GM23338 (cell line): ENCODE measurements around the gene DTD1. TPM values are rescaled to one million over a fixed set of nuclear protein-coding genes. Genes with fewer than 3 reads are reported as not detected.

Experiments used
- ATAC-seq: fragments of 200-7000 bp; cut with Tn5 transposase; 3 replicates; pipeline ENCODE4 v1.9.1; 2020
- DNase-seq: peaks from one replicate; pipeline ENCODE4 v3.0.0-alpha.2; 2015; ENCODE audit warnings: low spot score
- H2AFZ ChIP-seq: fragments of 200-600 bp; sonication (generic); 2 replicates; pipeline ENCODE4 v1.8.0; 2016; ENCODE audit warnings: antibody characterized with exemption, mild to moderate bottlenecking, moderate library complexity
- H3F3A ChIP-seq: fragments of 200-600 bp; sonication (generic); replicated peaks from 2 replicates; pipeline ENCODE4 v1.8.0; 2017; ENCODE audit warnings: antibody characterized with exemption, mixed run types, low read depth
- H3K27ac ChIP-seq: fragments of 200-600 bp; sonication (generic); 2 replicates; pipeline ENCODE4 v1.6.1; 2016; ENCODE audit warnings: low read depth
- H3K27me3 ChIP-seq: fragments of 200-600 bp; sonication (generic); 2 replicates; pipeline ENCODE4 v1.8.0; 2016; ENCODE audit warnings: mild to moderate bottlenecking, mixed run types, moderate library complexity; ENCODE audit not compliant: insufficient read depth
- H3K36me3 ChIP-seq: fragments of 200-600 bp; sonication (generic); 2 replicates; pipeline ENCODE4 v1.8.0; 2016; ENCODE audit warnings: mild to moderate bottlenecking; ENCODE audit not compliant: insufficient read depth
- H3K4me1 ChIP-seq: fragments of 200-600 bp; sonication (generic); 2 replicates; pipeline ENCODE4 v1.8.0; 2016; ENCODE audit warnings: mild to moderate bottlenecking, moderate library complexity; ENCODE audit not compliant: insufficient read depth
- H3K4me2 ChIP-seq: fragments of 200-600 bp; sonication (generic); 2 replicates; pipeline ENCODE4 v1.7.1; 2017; ENCODE audit warnings: mixed run types
- H3K4me3 ChIP-seq: fragments of 200-600 bp; sonication (generic); 2 replicates; pipeline ENCODE4 v1.6.1; 2016; ENCODE audit warnings: mixed run types
- H3K79me2 ChIP-seq: fragments of 200-600 bp; sonication (generic); replicated peaks from 2 replicates; pipeline ENCODE4 v1.8.0; 2017; ENCODE audit warnings: mild to moderate bottlenecking; ENCODE audit not compliant: insufficient read depth
- H3K9me2 ChIP-seq: fragments of 200-600 bp; sonication (generic); 2 replicates; pipeline ENCODE4 v1.8.0; 2017; ENCODE audit not compliant: insufficient read depth
- H4K20me1 ChIP-seq: fragments of 200-600 bp; sonication (generic); replicated peaks from 2 replicates; pipeline ENCODE4 v1.8.0; 2017; ENCODE audit warnings: mild to moderate bottlenecking; ENCODE audit not compliant: insufficient read depth
- H3K27ac Mint-ChIP-seq: 2 replicates; pipeline ENCODE4 v1.8.0; 2020; ENCODE audit warnings: inconsistent platforms, mild to moderate bottlenecking, moderate library complexity, mixed read lengths
- H3K27me3 Mint-ChIP-seq: 3 replicates; pipeline ENCODE4 v1.8.0; 2022; ENCODE audit warnings: low read depth, mild to moderate bottlenecking, moderate library complexity, mixed read lengths, inconsistent platforms; ENCODE audit not compliant: insufficient read depth, poor library complexity
- H3K36me3 Mint-ChIP-seq: 3 replicates; pipeline ENCODE4 v1.8.0; 2021; ENCODE audit warnings: low read depth, mild to moderate bottlenecking, inconsistent platforms, moderate library complexity, mixed read lengths
- H3K4me1 Mint-ChIP-seq: 3 replicates; pipeline ENCODE4 v1.8.0; 2020; ENCODE audit warnings: mild to moderate bottlenecking, inconsistent platforms, mixed read lengths
- H3K4me3 Mint-ChIP-seq: 3 replicates; pipeline ENCODE4 v1.8.0; 2021; ENCODE audit warnings: moderate library complexity, mild to moderate bottlenecking, inconsistent platforms, mixed read lengths
- H3K9me3 Mint-ChIP-seq: 3 replicates; pipeline ENCODE4 v1.8.0; 2020; ENCODE audit warnings: moderate library complexity, mild to moderate bottlenecking, inconsistent platforms, mixed read lengths
- CREB1 ChIP-seq: fragments of 250-450 bp; sonication (Bioruptor Pico); IDR thresholded peaks from 2 replicates; pipeline ENCODE4 v1.5.0; 2020; ENCODE audit warnings: low read depth, mild to moderate bottlenecking, moderate library complexity
- CTCF ChIP-seq, 2 experiments: fragments of 200-600 bp in 1 of 2; sonication (generic) in 1 of 2; conservative IDR thresholded peaks; 2 replicates each; pipeline versions ENCODE4 v1.5.1 to v1.6.1; 2016 to 2017; ENCODE audit warnings: antibody characterized with exemption in 2 of 2, low read depth in 2 of 2, mild to moderate bottlenecking in 2 of 2, moderate library complexity in 1 of 2
- ETS1 ChIP-seq: IDR thresholded peaks from 2 replicates; pipeline ENCODE4 v1.6.1; 2016; ENCODE audit warnings: antibody characterized with exemption
- EZH2 ChIP-seq: fragments of 200-600 bp; sonication (generic); IDR thresholded peaks from one replicate; pipeline ENCODE4 v1.8.0; 2017; ENCODE audit warnings: antibody characterized with exemption, mild to moderate bottlenecking, low read depth; ENCODE audit not compliant: unreplicated experiment
- EZH2phosphoT487 ChIP-seq: fragments of 200-600 bp; sonication (generic); IDR thresholded peaks from one replicate; pipeline ENCODE4 v1.8.1; 2018; ENCODE audit warnings: antibody characterized with exemption; ENCODE audit not compliant: unreplicated experiment
- JUNB ChIP-seq: IDR thresholded peaks from one replicate; pipeline ENCODE4 v1.6.1; 2016; ENCODE audit warnings: antibody characterized with exemption; ENCODE audit not compliant: unreplicated experiment
- NANOG ChIP-seq: IDR thresholded peaks from 2 replicates; pipeline ENCODE4 v1.6.1; 2016; ENCODE audit warnings: antibody characterized with exemption, borderline replicate concordance
- POLR2AphosphoS5 ChIP-seq: IDR thresholded peaks from 2 replicates; pipeline ENCODE4 v1.6.1; 2016; ENCODE audit warnings: antibody characterized with exemption, low read depth
- REST ChIP-seq: IDR thresholded peaks from one replicate; pipeline ENCODE4 v1.6.1; 2018; ENCODE audit warnings: antibody characterized with exemption; ENCODE audit not compliant: unreplicated experiment
- STAT1 ChIP-seq: IDR thresholded peaks from one replicate; pipeline ENCODE4 v1.6.1; 2016; ENCODE audit warnings: antibody characterized with exemption; ENCODE audit not compliant: unreplicated experiment
- ZNF114 ChIP-seq: fragments of 250-450 bp; sonication (Bioruptor Pico); IDR thresholded peaks from 2 replicates; pipeline ENCODE4 v1.5.0; 2020; ENCODE audit warnings: mild to moderate bottlenecking, moderate library complexity
- ZNF331 ChIP-seq: fragments of 250-450 bp; sonication (Bioruptor Pico); IDR thresholded peaks from 2 replicates; pipeline ENCODE4 v1.5.0; 2020; ENCODE audit warnings: low read depth, mild to moderate bottlenecking, moderate library complexity
- ZNF462 ChIP-seq: fragments of 250-450 bp; sonication (Bioruptor Pico); IDR thresholded peaks from 2 replicates; pipeline ENCODE4 v1.5.0; 2020; ENCODE audit warnings: mild to moderate bottlenecking, moderate library complexity
- polyA plus RNA-seq: library from polyadenylated mRNA; unstranded; fragments of >200 nt; fragmentation: Nextera tagmentation; extraction: Ambion mirVana; gene quantifications from 2 replicates; pipeline ENCODE4 v1.2.1, GENCODE V29; 2016
- total RNA-seq: library from RNA; depleted of rRNA; stranded (reverse); fragments of >200 nt; shearing (Covaris generic); gene quantifications from 2 replicates; pipeline ENCODE4 v1.2.3, GENCODE V29; 2014

DTD1 gene
- total and polyA plus RNA-seq, 2 experiments from 2014 or later: 69.8 to 74.0 TPM

GRCh38 chr20:18571578-18571977, 16.3 kb upstream of the DTD1 start (continued):
- no peak for TF ChIP-seq CREB1 (CRISPR knock-in tag)

GRCh38 chr20:18577942-18578341, 9.9 kb upstream of the DTD1 start:
- Mint-ChIP-seq H3K36me3 (no peaks in the 10 kb centered on the region), H3K4me1 (no peaks in the 10 kb centered on the region), H3K9me3 (no peaks in the 10 kb centered on the region), H3K4me3 (no peak overlapping the region), H3K27ac (no peak overlapping the region), H3K27me3 (peaks cover 6% of the 10 kb centered on the region)
- H3K36me3 ChIP-seq: no peaks in the 10 kb centered on the region
- no peaks in the 10 kb centered on the region for H3K27me3 ChIP-seq
- no peak for ATAC-seq
- H3K4me3 ChIP-seq: no peak overlapping the region
- no peak overlapping the region for H3K27ac ChIP-seq
- no peaks in the 10 kb centered on the region for H3K9me2 ChIP-seq
- no peak overlapping the region for H3K4me2 ChIP-seq
- H3K4me1 ChIP-seq: no peaks in the 10 kb centered on the region
- TF ChIP-seq ZNF331 (CRISPR knock-in tag): no peak
- no peak for TF ChIP-seq POLR2AphosphoS5
- TF ChIP-seq EZH2: no peak
- TF ChIP-seq CTCF (conservative IDR thresholded peaks at IDR 0.05; ENCODE audit: low read depth in 2 of 2): no peak
- no peak for TF ChIP-seq REST
- TF ChIP-seq NANOG: no peak
- TF ChIP-seq CREB1 (CRISPR knock-in tag): no peak
- TF ChIP-seq JUNB: no peak
- TF ChIP-seq ZNF114 (CRISPR knock-in tag): no peak
- no peak for TF ChIP-seq STAT1
- no peak for TF ChIP-seq ZNF462 (CRISPR knock-in tag)
- no peak for TF ChIP-seq EZH2phosphoT487
- TF ChIP-seq ETS1: no peak
- no peak overlapping the region for H2AFZ ChIP-seq
- no peaks in the 10 kb centered on the region for H3F3A ChIP-seq
- no peaks in the 10 kb centered on the region for H3K79me2 ChIP-seq
- H4K20me1 ChIP-seq: no peaks in the 10 kb centered on the region
- no peak for DNase-seq
